ENCODE data around the gene PAEP.

PAEP gene

DNA sequence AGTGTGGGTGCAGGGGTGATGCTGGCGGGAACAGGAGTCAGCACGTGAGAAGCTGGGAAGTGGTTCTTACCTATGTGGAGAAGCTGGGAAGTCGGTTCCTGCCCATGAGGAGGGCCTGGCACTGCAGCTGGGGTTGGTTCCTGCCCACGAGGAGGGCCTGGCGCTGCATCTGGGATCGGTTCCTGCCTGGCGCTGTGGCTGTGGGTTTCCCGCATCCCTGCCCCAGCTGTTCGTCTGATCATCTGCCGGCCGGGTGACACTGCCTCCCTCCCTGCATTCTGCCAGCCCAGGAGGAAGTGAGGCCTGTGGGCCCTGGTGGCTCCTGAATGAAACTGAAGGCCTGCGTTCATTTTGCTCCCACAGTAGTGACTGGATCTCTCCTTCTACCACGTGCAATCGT, 10.5 kb upstream of the PAEP start:
- no peak for DNase-seq (ENCODE audit: low read depth in 3 of 3)

DNA sequence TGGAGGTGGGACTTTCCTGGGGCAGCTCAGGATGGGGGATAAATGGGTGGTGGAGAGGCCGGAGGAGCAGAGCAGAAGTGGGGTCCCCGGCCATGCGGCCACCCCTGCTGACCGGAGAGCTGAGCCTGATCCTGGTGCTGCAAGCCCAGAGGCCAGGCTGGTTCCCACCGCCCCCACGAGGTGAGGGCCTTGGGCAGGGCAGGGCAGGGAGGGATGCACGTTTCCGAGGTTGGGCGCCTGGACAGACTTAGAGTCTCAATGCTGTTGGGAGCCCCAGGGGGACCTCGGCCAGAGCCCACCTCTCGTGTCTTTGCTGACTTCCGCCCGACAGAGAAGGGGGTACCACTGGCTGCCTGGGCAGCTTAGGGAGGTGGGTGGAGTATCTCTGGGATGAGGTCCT, 10.1 kb upstream of the PAEP start:
- no peak for DNase-seq (ENCODE audit: low read depth in 3 of 3)

DNA sequence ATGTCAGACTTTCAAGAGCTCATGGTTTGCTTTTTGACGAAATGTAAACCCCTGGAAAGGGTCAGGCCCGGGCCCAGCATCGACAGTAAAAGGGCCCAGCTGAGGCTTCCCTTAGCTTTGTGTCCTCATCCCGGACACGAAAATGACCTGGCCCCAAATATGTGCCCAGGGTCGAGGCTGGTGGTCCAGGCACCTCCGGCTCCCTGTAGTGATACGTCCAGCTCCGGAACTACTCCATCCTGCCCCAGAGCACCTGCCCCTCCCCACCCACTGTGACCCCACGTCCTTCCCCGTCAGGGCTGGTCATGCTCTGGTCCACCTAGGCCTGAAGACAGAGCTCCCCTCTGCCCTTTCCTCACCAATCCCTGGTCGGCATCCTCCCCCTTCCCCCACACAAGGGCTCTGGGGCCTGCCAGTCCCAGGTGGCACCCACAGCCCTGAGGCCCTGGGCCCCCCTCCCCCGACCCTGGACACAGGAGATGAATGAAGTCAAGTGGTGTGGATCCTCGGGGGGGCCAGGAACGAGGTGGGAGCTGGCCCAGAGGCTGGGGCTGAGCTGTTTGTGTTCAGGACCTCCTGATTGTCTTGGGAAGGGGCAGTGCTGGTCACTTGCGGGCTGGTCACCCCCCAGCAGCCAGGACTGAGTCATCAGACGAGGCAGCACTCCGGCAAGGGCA, 9.4 kb upstream of the PAEP start:
- DNase-seq (ENCODE audit: low read depth in 3 of 3): no peak

DNA sequence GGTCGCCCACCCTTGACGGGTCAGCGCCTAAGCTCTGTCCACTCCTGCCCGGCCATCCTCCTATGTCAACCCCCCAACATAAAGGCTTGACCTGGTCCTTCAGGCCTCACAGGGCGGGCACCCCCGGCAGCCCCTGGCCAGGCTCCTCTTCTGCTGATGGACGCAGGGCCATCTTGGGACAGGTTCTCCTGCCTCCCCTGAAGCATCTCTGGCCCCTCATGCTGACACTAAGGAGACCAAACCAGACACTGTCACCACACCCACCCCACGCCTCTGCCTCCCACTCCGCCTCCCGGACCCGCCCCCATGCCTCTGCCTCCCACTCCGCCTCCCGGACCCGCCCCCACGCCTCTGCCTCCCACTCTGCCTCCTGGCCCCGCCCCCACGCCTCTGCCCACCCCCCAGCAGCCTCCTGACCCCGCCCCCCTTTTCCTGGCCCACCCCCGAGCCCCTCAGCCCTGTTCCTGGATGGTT, 8.8 kb upstream of the PAEP start:
- no peak for DNase-seq (ENCODE audit: low read depth in 3 of 3)

DNA sequence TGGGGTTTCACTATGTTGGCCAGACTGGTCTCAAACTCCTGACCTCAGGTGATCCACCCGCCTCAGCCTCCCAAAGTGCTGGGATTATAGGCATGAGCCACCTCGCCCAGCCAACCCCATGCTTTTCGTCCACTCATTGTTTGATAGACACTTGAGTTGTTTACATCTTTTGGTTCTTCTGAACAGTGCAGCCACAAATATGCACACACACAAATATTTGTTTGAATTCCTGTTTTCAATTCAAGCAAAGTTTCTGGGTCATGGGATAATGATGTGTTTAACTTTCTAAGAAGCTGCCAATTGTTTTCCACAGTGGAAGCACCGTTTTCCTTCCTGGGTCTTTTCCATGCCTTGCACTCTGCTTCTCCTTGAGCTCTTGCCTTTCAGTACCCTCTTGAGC, 6.8 kb upstream of the PAEP start:
- no peak for DNase-seq (ENCODE audit: low read depth in 3 of 3)

DNA sequence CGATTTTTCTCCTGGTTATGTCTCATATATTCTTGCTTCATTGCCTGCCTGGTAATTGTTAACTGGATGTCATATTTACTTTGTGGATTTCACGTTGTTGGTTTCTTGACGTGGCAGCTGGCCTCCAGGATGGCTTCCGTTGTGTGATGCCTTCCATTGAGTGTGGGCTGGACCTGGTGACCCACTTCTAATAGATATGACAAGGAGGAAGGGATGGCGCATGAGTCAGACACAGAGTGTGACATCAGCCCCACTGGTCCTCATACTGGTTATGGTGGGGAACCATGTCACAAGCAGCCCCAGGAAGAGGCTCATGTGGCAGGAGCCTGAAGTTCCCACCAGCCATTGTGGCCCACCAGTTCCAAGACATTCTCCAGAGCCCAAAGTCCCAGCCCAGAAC, 6.4 kb upstream of the PAEP start:
- no peak for DNase-seq (ENCODE audit: low read depth in 3 of 3)

DNA sequence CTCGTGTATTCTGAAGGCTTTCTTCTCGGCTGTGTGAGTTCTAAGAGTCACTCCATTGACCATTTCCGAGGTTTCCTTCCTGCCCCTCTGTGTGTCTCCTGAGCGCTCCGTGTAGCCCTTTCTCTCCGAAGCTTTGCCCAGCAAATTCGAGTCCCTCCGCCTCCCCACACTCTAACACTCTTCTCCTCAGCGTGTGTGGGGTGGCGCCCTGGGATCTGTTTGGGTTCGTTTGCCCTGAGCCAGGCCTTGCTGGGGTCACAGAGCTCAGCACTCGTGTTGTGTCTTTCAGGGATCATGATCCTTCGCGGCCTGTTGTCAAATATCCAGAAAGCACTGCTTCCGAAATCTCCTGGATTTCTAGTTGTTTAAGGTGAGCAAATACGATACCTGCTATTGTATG, 5.6 kb upstream of the PAEP start:
- DNase-seq (ENCODE audit: low read depth in 3 of 3): no peak

DNA sequence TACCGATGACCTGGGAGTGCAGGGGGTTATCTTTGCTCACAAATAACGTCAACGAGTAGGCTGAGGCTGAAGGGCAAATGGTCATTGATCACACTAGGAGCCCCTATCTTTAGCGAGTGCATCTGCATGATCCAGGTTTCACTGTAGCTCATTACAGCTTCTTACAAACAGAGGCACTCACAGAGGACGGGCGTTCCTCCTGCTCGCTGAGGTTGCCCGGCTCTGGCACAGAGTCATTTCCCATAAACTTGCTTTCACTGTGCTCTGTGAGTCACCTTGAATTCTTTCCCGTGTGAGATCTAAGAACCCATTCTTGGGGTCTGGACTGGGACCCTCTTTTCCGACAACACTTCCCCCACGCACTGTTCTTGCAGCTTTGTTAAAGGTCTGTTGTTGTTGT, 1.9 kb upstream of the PAEP start:
- DNase-seq (ENCODE audit: low read depth in 3 of 3): no peak

DNA sequence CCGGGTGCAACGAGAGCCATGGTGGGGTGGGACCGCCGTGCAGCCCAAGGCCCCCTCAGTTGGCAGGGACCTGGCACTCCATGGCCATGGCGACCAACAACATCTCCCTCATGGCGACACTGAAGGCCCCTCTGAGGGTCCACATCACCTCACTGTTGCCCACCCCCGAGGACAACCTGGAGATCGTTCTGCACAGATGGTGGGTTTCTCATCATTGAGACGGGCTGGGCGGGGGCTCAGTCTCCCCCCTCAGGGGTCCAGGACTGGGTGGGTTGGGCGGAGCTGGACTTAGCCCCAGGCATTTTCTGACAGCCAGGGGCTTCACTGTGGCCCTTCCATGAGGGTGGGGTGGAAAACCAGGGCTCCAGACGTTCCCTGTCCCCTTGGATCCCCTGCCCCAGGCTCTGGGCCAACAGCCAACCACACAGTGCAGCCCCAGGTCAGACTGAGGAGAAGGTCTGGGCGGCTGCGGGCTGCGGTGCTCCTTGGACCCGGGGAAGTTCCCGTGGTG, 734 bp downstream of the PAEP start:
- no peak for DNase-seq (ENCODE audit: low read depth in 3 of 3)

DNA sequence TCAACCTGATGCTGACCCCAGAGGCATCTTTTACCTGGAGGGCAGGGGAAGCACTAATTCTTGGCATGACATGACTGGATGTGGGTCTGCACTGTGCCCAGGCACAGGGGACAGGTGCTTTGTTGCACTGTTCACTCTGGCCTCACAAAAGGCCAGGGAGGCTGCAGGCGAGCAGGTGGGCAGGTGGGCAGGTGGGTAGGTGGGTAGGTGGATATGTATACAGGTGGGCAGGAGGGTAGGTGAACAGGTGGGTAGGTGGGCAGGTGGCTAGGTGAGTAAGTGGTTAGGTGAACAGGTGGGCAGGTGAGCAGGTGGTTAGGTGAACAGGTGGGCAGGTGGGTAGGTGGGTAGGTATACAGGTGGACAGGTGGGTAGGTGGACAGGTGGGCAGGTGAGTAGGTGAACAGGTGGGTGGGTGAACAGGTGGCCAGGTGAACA, 1.5 kb downstream of the PAEP start:
- no peak for DNase-seq (ENCODE audit: low read depth in 3 of 3)

DNA sequence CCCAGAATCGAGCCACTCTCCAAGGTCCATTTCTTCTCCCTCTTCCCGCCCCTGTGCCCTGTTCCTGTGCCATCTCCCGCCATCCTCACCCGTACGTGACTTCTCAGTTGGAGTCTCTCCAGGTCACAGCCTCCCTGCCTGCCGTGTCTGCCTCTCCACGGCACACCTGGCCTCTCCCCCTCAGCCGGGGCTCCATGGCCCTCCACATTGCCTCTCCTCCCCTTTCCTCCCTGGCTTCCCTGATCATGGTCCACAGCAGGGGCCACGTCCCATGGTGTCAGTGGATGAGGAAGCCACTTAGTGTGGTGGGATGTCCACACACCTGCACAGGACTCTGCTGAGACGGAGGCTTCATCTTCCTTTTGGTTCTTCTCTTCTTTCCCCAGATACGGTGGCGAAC, 2.3 kb downstream of the PAEP start:
- no peak for DNase-seq (ENCODE audit: low read depth in 3 of 3)

DNA sequence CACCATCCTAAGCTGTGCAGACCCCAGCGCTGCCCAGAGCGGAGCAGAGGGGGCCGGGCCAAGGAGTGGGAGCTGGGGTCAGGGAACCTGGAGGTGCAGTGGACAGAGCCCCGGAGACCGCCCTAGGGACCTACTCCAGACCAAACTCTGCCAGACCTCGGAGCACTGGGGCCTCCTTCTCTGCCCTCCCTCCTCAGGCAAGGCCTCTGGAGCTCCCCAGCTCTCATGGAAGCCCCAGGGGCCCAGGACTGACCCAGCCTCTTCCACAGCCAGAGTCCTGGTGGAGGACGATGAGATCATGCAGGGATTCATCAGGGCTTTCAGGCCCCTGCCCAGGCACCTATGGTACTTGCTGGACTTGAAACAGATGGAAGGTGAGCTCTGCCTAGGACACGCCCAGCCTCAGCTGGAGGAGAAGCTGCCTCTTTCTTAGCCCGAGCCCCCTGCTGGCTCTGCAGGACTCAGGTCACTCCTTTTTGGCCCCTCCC, 3.6 kb downstream of the PAEP start:
- no peak for DNase-seq (ENCODE audit: low read depth in 3 of 3)

DNA sequence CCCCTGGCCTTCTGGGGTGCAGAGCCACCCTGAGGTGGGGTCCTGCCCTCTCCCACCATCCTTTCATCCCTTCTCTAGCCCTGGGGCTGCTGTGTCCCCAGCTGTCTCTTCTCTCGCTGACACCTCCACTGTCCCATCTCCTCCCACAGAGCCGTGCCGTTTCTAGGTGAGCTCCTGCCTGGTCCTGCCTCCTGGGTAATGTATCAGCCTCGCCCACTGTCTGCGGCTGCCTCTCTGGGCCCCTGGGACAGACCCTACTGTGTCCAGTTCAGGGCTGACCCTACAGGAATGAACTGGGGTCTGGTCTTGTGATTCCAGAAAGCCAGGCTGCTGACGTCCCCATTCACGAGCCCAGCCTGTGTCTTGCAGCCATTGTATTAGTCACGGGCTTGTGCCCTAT, 4.1 kb downstream of the PAEP start:
- no peak for DNase-seq (ENCODE audit: low read depth in 3 of 3)

DNA sequence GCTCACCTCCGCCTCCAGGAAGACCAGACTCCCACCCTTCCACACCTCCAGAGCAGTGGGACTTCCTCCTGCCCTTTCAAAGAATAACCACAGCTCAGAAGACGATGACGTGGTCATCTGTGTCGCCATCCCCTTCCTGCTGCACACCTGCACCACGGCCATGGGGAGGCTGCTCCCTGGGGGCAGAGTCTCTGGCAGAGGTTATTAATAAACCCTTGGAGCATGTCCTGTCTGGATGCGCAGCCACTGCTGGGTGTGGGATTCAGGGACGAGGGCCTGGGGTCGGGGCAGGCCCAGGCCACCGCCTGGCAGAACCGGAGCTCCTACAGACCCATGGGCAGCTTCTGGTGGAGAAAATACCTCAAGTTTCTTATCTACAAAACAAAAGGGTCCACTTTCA, 5.0 kb downstream of the PAEP start:
- no peak for DNase-seq (ENCODE audit: low read depth in 3 of 3)

DNA sequence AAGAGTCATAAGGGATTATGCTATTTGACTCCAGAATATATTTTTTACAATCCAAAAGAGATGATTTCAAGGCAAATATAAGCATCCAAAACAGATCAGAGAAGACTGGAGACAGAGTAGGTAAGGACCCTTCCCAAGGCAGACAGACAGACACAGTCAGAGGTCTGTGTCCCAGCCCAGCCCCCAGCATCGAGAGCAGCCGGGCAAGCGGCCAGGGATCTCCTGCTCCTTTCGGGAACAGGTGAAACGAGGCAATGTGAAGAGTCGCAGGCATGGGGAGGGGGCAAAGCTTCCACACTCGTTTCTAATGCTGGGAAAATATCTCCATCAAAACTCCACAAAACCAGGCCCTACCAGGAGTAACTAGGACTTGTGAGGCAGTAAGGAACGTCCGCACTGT, 5.8 kb downstream of the PAEP start:
- no peak for DNase-seq (ENCODE audit: low read depth in 3 of 3)

DNA sequence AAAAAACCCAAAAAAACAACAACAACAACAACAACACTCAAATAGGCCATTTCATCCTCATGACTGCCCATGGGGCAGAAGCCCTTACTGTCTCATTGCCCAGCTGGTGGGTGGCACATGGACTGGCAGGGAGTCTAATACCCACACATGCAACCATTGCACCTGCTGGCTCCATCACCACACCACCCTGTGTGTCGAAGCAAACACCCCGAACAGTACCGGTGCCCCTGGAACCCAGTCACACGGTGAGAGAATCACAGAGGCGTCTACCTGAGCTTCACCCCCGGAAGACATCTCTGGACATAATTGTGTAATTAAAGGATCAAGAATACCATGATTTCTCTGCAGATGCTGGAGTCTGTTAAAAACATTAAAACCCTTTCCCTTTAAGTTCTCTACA, 6.5 kb downstream of the PAEP start:
- DNase-seq (ENCODE audit: low read depth in 3 of 3): no peak

DNA sequence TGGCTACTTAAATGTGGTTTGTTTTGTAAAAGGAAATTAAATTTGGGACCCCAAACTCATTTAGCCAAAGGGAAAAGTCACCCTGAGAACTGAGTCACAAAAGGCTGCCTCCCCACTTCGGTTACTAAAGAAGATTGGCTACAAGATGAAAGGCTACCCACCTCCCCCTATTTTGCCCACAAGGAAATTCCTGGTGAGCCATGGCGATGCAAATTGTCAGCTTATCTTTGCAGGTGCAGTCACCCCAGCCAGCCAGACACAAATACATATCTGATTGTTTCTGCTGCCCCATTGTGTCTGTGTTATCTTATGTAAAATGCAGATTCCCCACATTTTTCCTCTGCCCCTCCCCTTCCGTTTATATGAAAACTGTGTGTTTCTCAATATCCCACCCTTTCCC, 8.9 kb downstream of the PAEP start:
- no peak for DNase-seq (ENCODE audit: low read depth in 3 of 3)

DNA sequence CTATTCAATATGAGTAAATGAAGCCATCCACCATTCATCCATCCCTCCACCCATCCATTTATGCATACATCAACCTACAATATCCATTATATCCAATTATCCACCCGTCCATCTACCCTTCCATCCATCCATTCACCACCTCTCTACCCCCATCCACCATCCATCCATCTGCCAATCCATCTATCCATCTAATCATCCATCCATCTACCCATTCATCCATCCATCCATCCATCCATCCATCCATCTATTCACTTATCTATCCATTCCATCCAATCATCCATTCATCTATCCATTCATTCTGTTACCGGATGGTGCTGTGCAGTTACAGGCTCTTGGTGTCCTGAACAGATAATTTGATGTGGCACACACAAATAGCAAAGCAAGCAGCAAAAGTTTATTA, 10.7 kb downstream of the PAEP start:
- DNase-seq (ENCODE audit: low read depth in 3 of 3): no peak

DNA sequence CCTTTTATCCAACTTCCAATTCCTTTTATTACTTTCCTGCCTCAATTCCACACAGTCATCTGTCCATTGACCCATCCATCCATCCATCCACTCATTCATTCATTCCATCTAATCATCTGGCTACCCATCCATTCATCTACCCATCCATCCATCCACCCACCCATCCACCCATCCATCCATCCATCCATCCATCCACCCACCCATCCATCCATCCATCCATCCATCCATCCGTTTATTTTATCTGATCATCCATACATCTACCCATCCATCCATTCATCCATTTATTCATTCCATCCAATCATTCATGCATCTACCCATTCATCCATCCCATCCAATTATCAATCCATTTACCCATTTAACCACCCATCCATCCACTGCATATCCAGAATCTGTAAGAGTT, 11.6 kb downstream of the PAEP start:
- DNase-seq (ENCODE audit: low read depth in 3 of 3): no peak

DNA sequence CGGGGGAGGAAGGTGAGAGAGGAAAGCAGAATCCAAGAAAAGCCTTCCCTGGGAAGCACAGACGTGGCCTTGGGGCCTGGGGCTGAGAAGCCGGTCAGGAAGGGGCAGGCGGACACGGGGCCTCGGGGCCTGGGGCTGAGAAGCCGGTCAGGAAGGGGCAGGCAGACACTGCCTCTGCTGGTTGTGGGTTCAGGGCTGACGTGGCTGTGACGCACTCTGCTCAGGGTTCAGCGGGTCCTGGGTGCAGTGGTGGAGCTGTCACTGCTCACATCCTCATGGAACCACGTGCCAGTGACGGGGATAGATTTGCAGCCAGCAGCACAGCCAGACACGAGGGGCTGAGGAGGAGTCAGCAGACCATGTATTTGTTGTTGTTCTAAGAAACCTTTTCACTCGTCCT, 12.8 kb downstream of the PAEP start:
- DNase-seq (ENCODE audit: low read depth in 3 of 3): no peak

DNA sequence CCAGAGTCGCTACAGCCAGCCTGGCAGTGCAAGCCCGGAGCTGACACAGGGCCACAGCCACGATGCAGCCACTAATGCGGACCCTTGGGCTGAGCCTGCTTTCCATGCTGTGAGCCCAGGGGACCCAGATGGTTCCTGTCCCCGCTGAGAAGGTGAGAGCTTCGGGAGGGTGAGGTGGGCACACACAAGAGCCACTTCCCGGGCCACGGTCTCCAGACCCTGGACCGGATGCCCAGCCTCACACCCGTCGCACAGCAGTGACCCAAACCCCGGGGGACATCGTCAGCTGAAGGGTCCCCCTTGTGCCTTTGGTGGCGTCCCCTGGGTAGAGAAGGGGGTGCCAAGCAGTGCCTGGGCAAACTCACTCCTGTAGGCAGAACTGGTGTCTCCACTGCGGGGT, 13.4 kb downstream of the PAEP start:
- no peak for DNase-seq (ENCODE audit: low read depth in 3 of 3)

DNA sequence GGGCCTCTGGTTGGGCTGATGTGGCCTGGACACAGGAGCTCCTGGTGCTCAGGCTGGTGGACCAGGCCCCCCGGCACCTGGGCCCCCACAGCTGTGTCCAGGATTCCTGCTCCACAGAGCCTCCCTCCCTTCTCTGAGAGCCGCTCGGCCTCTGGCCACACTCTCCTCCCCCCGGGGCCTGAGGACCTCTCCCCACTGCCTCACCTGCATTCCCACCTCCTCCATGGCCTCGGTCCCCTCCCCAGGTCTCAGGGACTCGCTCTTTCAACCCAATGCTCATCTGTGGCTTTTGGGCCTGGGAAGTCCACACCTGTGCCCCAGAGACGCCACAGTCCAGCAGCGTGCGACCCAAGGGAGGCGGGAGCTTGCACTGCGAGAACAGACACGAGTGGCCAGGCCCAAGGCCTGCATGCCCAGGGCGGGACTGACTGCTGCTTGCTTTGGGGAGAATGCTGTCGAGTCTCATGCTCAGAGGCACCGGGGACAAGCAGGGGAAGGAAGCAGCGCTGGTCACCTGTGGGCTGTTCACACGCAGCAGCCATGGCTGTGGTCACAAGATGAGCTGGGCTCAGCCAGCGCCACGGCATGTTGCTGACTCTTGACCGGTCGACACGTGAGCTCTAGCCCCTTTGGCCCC, 14.6 kb downstream of the PAEP start:
- no peak for DNase-seq (ENCODE audit: low read depth in 3 of 3)

DNA sequence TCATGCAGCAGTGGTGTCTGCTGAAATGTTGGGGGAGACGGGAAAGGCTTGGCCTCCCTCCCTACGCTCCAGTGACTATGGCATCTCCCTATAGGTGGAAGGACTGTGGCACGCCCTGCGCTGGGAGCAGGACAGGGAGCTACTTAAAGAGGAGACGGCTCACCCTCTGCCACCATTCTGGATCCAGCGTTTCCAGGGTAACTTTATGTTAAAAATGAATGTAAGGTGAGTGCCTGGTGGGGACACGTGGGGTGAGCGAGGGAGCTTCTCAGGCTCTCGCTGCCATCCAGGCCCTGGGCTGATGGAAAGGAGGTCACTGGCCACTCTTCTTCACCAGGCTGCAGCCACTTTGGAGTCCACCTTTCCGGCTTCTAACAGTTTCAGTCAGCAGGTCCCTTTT, 15.7 kb downstream of the PAEP start:
- DNase-seq (ENCODE audit: low read depth in 3 of 3): no peak

DNA sequence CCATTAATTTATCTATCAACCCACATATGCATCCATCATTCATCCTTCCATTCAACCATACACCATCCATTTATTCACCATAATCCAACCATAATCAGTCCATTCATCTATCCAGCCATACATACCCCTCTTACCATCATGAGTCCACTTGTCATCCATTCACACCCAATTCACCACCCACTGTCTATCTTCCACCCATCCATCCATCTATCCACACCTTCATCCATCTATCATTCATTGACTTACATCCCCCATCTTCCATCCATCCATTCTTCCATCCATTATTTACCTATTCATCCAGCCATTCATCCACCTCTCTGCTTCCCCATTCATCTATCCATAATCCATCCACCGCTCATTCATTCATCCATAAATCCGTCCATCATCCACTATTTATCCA, 17.8 kb downstream of the PAEP start:
- DNase-seq (ENCODE audit: low read depth in 3 of 3): no peak
